Measurements from ENCODE around the gene DNAH17. TPM values are rescaled to one million over a fixed set of nuclear protein-coding genes. Genes with fewer than 3 reads are reported as not detected.

DNAH17 gene
- total and polyA plus RNA-seq, 2 of the 13 experiments (the other 11 are each of a cell fraction or from before 2014, with no cell fraction given): 0.86 to 1.6 TPM

DNA sequence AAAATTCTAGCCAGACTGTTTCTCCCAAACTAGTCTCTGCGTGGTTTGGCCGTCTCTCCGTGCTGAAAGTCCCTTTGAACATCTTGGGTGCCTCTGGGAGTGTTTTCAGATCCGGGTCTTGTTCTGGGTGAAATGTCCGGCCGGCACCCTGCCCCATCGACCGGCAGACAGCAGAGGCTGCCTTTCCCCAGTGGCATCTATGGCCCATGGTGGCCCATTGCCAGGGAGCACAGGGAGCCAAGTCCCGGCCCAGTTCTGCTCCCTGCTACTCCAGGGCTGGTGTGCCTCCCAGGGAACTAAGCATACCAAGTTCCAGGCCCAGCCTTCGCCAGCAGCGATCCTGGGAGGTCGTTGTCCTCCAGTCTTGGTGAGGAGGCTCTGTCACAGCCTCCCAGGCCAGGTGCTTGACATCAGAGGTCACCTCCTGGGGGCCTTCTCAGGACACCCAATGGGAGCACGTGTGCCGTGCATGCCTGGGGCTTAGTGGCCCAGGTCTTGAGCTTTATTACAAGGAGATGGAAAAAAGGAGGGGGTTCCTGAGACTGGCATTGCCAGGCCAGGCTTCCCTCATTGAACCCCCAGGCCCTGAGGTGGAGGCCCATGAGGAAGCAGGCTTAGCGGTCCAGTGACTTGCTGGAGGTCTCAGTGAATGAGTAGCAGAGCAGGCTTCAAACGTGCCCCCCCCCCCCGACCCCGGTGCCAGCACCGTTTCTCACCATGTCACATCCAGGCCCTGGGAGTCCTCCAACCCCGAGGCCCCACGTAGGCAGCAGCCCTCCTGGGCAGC, 144.8 kb downstream of the DNAH17 start (continued):
- TF ChIP-seq TOPORS (CRISPR knock-in tag; IDR thresholded peaks at IDR 0.05): no peak
- TF ChIP-seq MYC (CRISPR knock-in tag; IDR thresholded peaks at IDR 0.05; ENCODE audit: borderline replicate concordance): peak; percentile 41; the same call in 1 of the 2 replicates
- 0 out of 2 replicates have a peak, but pooled peaks have one; percentile 54 for TF ChIP-seq ZNF33B (CRISPR knock-in tag; IDR thresholded peaks at IDR 0.05)
- peak; percentile 83; the same call in 1 of the 2 replicates for TF ChIP-seq ZNF598 (CRISPR knock-in tag; IDR thresholded peaks at IDR 0.05; ENCODE audit: borderline replicate concordance)
- no peak for TF ChIP-seq GATAD2A (CRISPR knock-in tag; IDR thresholded peaks at IDR 0.05)
- TF ChIP-seq ATF1 (CRISPR knock-in tag; IDR thresholded peaks at IDR 0.05): peak; percentile 67; the same call in 1 of the 2 replicates
- TF ChIP-seq ZNF44 (CRISPR knock-in tag; IDR thresholded peaks at IDR 0.05): no peak
- no peak for TF ChIP-seq CCDC6 (CRISPR knock-in tag; IDR thresholded peaks at IDR 0.05)
- TF ChIP-seq FOXK1 (CRISPR knock-in tag; IDR thresholded peaks at IDR 0.05; ENCODE audit: borderline replicate concordance, low read depth): no peak
- TF ChIP-seq, protein P1, sequence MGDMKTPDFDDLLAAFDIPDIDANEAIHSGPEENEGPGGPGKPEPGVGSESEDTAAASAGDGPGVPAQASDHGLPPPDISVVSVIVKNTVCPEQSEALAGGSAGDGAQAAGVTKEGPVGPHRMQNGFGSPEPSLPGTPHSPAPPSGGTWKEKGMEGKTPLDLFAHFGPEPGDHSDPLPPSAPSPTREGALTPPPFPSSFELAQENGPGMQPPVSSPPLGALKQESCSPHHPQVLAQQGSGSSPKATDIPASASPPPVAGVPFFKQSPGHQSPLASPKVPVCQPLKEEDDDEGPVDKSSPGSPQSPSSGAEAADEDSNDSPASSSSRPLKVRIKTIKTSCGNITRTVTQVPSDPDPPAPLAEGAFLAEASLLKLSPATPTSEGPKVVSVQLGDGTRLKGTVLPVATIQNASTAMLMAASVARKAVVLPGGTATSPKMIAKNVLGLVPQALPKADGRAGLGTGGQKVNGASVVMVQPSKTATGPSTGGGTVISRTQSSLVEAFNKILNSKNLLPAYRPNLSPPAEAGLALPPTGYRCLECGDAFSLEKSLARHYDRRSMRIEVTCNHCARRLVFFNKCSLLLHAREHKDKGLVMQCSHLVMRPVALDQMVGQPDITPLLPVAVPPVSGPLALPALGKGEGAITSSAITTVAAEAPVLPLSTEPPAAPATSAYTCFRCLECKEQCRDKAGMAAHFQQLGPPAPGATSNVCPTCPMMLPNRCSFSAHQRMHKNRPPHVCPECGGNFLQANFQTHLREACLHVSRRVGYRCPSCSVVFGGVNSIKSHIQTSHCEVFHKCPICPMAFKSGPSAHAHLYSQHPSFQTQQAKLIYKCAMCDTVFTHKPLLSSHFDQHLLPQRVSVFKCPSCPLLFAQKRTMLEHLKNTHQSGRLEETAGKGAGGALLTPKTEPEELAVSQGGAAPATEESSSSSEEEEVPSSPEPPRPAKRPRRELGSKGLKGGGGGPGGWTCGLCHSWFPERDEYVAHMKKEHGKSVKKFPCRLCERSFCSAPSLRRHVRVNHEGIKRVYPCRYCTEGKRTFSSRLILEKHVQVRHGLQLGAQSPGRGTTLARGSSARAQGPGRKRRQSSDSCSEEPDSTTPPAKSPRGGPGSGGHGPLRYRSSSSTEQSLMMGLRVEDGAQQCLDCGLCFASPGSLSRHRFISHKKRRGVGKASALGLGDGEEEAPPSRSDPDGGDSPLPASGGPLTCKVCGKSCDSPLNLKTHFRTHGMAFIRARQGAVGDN (CRISPR knock-in tag; IDR thresholded peaks at IDR 0.05): no peak; the same call in none of the 2 replicates
- no peak for TF ChIP-seq ELF4 (CRISPR knock-in tag; IDR thresholded peaks at IDR 0.05; ENCODE audit: borderline replicate concordance)
- no peak for TF ChIP-seq STAT5B (CRISPR knock-in tag; IDR thresholded peaks at IDR 0.05)
- TF ChIP-seq, protein P2, sequence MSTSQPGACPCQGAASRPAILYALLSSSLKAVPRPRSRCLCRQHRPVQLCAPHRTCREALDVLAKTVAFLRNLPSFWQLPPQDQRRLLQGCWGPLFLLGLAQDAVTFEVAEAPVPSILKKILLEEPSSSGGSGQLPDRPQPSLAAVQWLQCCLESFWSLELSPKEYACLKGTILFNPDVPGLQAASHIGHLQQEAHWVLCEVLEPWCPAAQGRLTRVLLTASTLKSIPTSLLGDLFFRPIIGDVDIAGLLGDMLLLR (CRISPR knock-in tag; IDR thresholded peaks at IDR 0.05): no peak
- TF ChIP-seq ZNF839 (CRISPR knock-in tag; IDR thresholded peaks at IDR 0.05; ENCODE audit: borderline replicate concordance): peak; percentile 36; the same call in 1 of the 2 replicates
- no peak for TF ChIP-seq TAF1 (CRISPR knock-in tag; IDR thresholded peaks at IDR 0.05)
- no peak for TF ChIP-seq TBP (CRISPR knock-in tag; IDR thresholded peaks at IDR 0.05)
- TF ChIP-seq NR2F1 (CRISPR knock-in tag; IDR thresholded peaks at IDR 0.05): peak in 1 of 2 experiments; percentile 21; a peak in 1 of 4 replicates
- no peak for TF ChIP-seq ZNF766 (CRISPR knock-in tag; IDR thresholded peaks at IDR 0.05; ENCODE audit: borderline replicate concordance)
- TF ChIP-seq, protein P3, sequence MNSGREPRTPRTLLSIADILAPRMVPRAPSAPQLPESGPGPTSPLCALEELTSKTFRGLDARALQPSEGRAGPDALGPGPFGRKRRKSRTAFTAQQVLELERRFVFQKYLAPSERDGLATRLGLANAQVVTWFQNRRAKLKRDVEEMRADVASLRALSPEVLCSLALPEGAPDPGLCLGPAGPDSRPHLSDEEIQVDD (CRISPR knock-in tag; IDR thresholded peaks at IDR 0.05; ENCODE audit: borderline replicate concordance): no peak
- TF ChIP-seq SMAD1 (CRISPR knock-in tag; IDR thresholded peaks at IDR 0.05; ENCODE audit: borderline replicate concordance, low read depth): no peak
- no peak for TF ChIP-seq HNRNPH1 (optimal IDR thresholded peaks at IDR 0.05; ENCODE audit: low read depth, low read length)
- no peak for TF ChIP-seq ZBTB1 (CRISPR knock-in tag; IDR thresholded peaks at IDR 0.05; ENCODE audit: borderline replicate concordance)
- no peak for TF ChIP-seq DMAP1 (CRISPR knock-in tag; IDR thresholded peaks at IDR 0.05)
- no peak for TF ChIP-seq SOX6 (IDR thresholded peaks at IDR 0.05)
- TF ChIP-seq SOX6 (CRISPR knock-in tag; IDR thresholded peaks at IDR 0.05): no peak
- TF ChIP-seq PHF5A (CRISPR knock-in tag; IDR thresholded peaks at IDR 0.05; ENCODE audit: low read depth, unreplicated experiment): peak; percentile 30
- no peak for TF ChIP-seq FOXO1 (CRISPR knock-in tag; IDR thresholded peaks at IDR 0.05)
- 0 out of 2 replicates have a peak, but pooled peaks have one; percentile 9 for TF ChIP-seq RCOR2 (CRISPR knock-in tag; IDR thresholded peaks at IDR 0.05)

Data from HepG2 (cell line).